ENCODE results near the gene RGS21. TPM values are rescaled to one million over a fixed set of nuclear protein-coding genes. Genes with fewer than 3 reads are reported as not detected.

RGS21 gene
- not detected in 2 replicates for total RNA-seq

GRCh38 chr1:192316942-192317450 is at the start of gene RGS21:
RGS21 (plus strand) TSS chr1:192316992; CDS start chr1:192343037, 26,045 bp downstream.

Other genes with a start within 250 kb of the RGS21 start
- not detected in 2 replicates for gene RGS18, start 158.5 kb upstream of the RGS21 start, total RNA-seq